Calu3 (cell line): ENCODE data around the gene KCNJ5. TPM values are rescaled to one million over a fixed set of nuclear protein-coding genes. Genes with fewer than 3 reads are reported as not detected.

Experiments
- BruUV-seq: library from RNA; stranded (reverse); fragments of 400-500 nt; replicated peaks from 2 replicates; lab custom pipeline; 2021; lab: Mats Ljungman, UMichigan
- CTCF ChIA-PET: fragments of 300-600 bp; sonication (Branson Sonifier 250); formaldehyde crosslinking; loops from one replicate; lab custom pipeline; 2022; ENCODE audit warnings: antibody characterized with exemption; lab: Charles Lee
- DNase-seq: peaks from one replicate; pipeline ENCODE4 v3.0.0; 2022
- H3K27ac Mint-ChIP-seq: one replicate; pipeline ENCODE4 v1.8.0; 2022; ENCODE audit warnings: mixed read lengths; ENCODE audit not compliant: unreplicated experiment
- H3K27me3 Mint-ChIP-seq: one replicate; pipeline ENCODE4 v1.8.0; 2022; ENCODE audit warnings: mixed read lengths; ENCODE audit not compliant: unreplicated experiment
- H3K36me3 Mint-ChIP-seq: one replicate; pipeline ENCODE4 v1.8.0; 2022; ENCODE audit warnings: mild to moderate bottlenecking, moderate library complexity, mixed read lengths; ENCODE audit not compliant: insufficient read depth, unreplicated experiment
- H3K4me1 Mint-ChIP-seq: one replicate; pipeline ENCODE4 v1.8.0; 2022; ENCODE audit warnings: mild to moderate bottlenecking, low read depth, mixed read lengths; ENCODE audit not compliant: unreplicated experiment
- H3K4me3 Mint-ChIP-seq: one replicate; pipeline ENCODE4 v1.8.0; 2022; ENCODE audit warnings: mild to moderate bottlenecking, low read depth, moderate library complexity, mixed read lengths; ENCODE audit not compliant: unreplicated experiment
- H3K9me3 Mint-ChIP-seq: one replicate; pipeline ENCODE4 v1.8.0; 2022; ENCODE audit warnings: low read depth, mixed read lengths; ENCODE audit not compliant: unreplicated experiment
- intact Hi-C: fragments of 100-400 bp; cut with micrococcal nuclease; formaldehyde crosslinking; loops from one replicate; pipeline ENCODE4 v1.10.0; 2022; ENCODE audit not compliant: unreplicated experiment
- total RNA-seq: library from RNA; stranded (reverse); gene quantifications from 2 replicates; pipeline ENCODE4 v1.2.3, GENCODE V29; 2022
- TF ChIP-seq, protein P1 (sequence below): fragments of 200-600 bp; IDR thresholded peaks from one replicate; pipeline ENCODE4 v1.8.0; 2022; ENCODE audit warnings: antibody characterized with exemption; ENCODE audit not compliant: unreplicated experiment

The KCNJ5 gene
- total RNA-seq, 1 experiment from 2014 or later, result not detected

DNA sequence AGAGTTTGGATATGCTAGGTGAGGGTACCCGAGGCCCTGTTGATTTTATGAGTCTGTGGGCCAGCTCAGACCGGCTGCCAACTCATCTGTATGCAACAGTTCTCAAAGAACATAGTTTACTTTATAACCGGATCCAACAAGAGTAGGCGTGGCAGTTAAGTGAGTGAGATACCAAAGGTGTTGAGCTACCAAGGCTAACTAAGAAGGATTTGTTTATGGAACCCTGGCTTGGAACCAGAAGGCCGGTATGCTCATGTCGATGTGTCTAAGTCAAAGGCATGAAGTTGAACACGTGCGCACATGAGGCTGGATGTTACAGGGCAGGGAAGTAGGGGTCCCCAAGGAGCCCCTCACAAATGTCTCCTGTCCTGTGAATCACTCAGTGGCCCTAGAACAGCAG, 23.9 kb upstream of the KCNJ5 start, which contains the start of gene KCNJ1:
KCNJ1 (minus strand) TSS at position 20 of the 400 bp plus-strand sequence. CDS start 27,053 bp downstream, outside the sequence.
- no peaks in the 10 kb centered on the region for H3K9me3 Mint-ChIP-seq
- no peak within 1 kb of the TSS for H3K4me3 Mint-ChIP-seq
- peaks cover 24% of the 10 kb centered on the region for H3K27me3 Mint-ChIP-seq
- no peak within 1 kb of the TSS for H3K27ac Mint-ChIP-seq
- no peak for DNase-seq
- TF ChIP-seq, protein P1, sequence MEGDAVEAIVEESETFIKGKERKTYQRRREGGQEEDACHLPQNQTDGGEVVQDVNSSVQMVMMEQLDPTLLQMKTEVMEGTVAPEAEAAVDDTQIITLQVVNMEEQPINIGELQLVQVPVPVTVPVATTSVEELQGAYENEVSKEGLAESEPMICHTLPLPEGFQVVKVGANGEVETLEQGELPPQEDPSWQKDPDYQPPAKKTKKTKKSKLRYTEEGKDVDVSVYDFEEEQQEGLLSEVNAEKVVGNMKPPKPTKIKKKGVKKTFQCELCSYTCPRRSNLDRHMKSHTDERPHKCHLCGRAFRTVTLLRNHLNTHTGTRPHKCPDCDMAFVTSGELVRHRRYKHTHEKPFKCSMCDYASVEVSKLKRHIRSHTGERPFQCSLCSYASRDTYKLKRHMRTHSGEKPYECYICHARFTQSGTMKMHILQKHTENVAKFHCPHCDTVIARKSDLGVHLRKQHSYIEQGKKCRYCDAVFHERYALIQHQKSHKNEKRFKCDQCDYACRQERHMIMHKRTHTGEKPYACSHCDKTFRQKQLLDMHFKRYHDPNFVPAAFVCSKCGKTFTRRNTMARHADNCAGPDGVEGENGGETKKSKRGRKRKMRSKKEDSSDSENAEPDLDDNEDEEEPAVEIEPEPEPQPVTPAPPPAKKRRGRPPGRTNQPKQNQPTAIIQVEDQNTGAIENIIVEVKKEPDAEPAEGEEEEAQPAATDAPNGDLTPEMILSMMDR, result no peak
- BruUV-seq, result no TSS peak
- H3K36me3 Mint-ChIP-seq, result no peaks in the 10 kb centered on the region
- intact Hi-C loops, result no loop called here
- H3K4me1 Mint-ChIP-seq, result no peaks in the 10 kb centered on the region
- CTCF ChIA-PET, result no interaction called here

DNA sequence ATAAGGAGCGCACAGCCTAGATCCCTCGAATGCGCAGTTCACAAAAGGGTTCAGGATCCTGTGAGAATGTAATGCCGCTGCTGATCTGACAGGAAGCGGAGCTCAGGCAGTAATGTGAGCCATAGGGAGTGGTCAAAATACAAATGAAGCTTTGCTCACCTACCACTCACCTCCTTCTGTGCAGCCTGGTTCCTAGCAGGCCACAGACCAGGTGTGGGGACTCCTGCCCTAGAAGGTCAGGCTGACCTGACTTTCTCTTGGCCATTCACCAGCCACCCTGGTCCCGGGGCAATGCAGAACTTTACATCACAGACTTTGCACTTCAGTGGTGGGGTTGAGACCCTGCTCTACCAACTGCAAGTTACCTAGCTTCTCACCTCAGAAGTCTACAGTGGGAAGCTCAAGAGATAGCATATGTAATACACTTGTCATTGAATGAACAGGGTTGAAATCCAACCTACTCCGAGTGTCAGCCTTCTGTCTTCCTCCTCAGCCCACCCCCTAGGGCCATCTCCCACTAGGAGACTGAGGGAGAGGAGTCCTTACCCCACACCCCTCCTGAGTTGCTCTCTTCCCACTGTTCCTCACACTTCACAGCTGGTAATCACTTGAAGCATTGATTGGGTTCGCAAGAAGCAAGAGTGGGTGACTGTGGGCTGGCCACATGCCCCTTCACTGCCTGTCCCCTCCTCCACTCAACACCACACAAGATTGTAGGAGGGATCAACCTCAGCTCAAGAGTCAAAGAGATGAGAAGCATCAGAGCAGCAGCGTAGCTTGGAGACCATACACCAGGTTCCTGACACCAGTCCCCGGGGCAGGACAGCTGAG, 22.1 kb upstream of the KCNJ5 start:
- Mint-ChIP-seq H3K27ac (no peak overlapping the region), H3K9me3 (no peaks in the 10 kb centered on the region), H3K4me1 (no peaks in the 10 kb centered on the region), H3K4me3 (no peak overlapping the region), H3K27me3 (peaks cover 28% of the 10 kb centered on the region), H3K36me3 (no peaks in the 10 kb centered on the region)
- CTCF ChIA-PET, result no interaction called here
- DNase-seq, result no peak
- intact Hi-C loops, result no loop called here
- TF ChIP-seq, protein P1, result no peak
- BruUV-seq, result no TSS peak

DNA sequence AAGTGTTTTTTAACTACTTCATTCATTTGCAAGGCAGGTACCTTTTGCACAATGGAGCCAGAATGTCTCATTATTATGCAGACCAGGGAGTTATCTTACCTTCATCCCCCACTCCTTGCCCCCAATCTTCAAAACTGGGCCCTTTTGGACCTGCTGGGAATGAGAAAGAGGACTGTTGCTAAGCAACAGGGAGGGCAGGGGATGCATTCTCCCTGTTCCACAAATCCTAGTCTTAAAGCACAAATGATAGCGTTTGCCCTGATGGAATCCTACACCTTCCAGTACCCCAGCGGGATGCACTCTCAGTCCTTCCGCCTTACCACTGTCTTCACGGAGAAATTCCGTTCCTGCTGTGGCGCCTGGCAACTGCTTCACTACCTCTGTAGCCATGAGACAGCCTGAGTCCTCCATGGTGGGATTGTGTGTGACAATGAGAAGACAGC, 20.0 kb upstream of the KCNJ5 start:
- H3K4me3 Mint-ChIP-seq, result no peak overlapping the region
- CTCF ChIA-PET, result no interaction called here
- H3K4me1 Mint-ChIP-seq, result no peaks in the 10 kb centered on the region
- no peaks in the 10 kb centered on the region for H3K36me3 Mint-ChIP-seq
- intact Hi-C loops, result loop anchor here (1.0 kb wide), 1 partner anchor 20 kb away; the partner anchor contains the start of gene KCNJ5
- DNase-seq, result no peak
- BruUV-seq, result no TSS peak
- H3K27ac Mint-ChIP-seq, result no peak overlapping the region
- no peaks in the 10 kb centered on the region for H3K9me3 Mint-ChIP-seq
- TF ChIP-seq, protein P1, result no peak
- H3K27me3 Mint-ChIP-seq, result peaks cover 34% of the 10 kb centered on the region

DNA sequence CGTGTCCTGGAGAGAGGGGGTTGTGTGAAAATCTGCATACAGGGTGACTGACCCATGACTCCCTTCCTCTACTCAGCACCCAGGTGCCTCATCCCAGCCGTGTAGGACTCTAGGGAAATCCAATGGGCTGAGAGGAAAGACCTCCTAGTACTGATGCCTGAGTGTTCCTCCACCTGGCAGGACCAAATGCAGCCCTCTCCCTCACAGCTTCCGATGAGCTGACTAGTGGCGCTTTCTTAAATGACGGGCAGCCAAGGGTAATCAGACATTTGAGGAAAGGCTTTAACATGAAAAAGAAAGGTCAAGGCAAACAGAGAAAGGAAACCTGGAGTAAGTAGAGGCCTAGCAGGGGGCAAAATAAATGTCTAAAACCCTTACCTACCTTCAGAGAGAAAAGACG, 19.1 kb upstream of the KCNJ5 start:
- H3K4me1 Mint-ChIP-seq, result no peaks in the 10 kb centered on the region
- peaks cover 39% of the 10 kb centered on the region for H3K27me3 Mint-ChIP-seq
- TF ChIP-seq, protein P1, result no peak
- intact Hi-C loops, result no loop called here
- CTCF ChIA-PET, result no interaction called here
- no peaks in the 10 kb centered on the region for H3K36me3 Mint-ChIP-seq
- H3K9me3 Mint-ChIP-seq, result no peaks in the 10 kb centered on the region
- H3K4me3 Mint-ChIP-seq, result no peak overlapping the region
- BruUV-seq, result no TSS peak
- no peak overlapping the region for H3K27ac Mint-ChIP-seq
- DNase-seq, result no peak
